Astrocyte of the spinal cord (primary cell): ENCODE measurements around the gene CDC42.

ENCODE experiments used
- DNase-seq: peaks from one replicate; pipeline ENCODE4 v3.0.0; 2011; ENCODE audit warnings: low read depth, low spot score
- H3K4me3 ChIP-seq: 2 replicates; pipeline ENCODE4 v1.5.1; 2011; ENCODE audit warnings: low read depth, mild to moderate bottlenecking, low read length, moderate library complexity
- in situ Hi-C: cut with HindIII; loops from 2 replicates; pipeline ENCODE4 v1.10.0; 2017; ENCODE audit warnings: low sequenced_read_pairs
- TF ChIP-seq, protein P1 (sequence below): IDR thresholded peaks from 2 replicates; pipeline ENCODE4 v1.5.1; 2012; ENCODE audit warnings: low read depth, mild to moderate bottlenecking, low read length, inconsistent platforms

Gene CDC42

GRCh38 chr1:22093513-22093912 is 41.0 kb downstream of the CDC42 start:
- TF ChIP-seq, protein P1, sequence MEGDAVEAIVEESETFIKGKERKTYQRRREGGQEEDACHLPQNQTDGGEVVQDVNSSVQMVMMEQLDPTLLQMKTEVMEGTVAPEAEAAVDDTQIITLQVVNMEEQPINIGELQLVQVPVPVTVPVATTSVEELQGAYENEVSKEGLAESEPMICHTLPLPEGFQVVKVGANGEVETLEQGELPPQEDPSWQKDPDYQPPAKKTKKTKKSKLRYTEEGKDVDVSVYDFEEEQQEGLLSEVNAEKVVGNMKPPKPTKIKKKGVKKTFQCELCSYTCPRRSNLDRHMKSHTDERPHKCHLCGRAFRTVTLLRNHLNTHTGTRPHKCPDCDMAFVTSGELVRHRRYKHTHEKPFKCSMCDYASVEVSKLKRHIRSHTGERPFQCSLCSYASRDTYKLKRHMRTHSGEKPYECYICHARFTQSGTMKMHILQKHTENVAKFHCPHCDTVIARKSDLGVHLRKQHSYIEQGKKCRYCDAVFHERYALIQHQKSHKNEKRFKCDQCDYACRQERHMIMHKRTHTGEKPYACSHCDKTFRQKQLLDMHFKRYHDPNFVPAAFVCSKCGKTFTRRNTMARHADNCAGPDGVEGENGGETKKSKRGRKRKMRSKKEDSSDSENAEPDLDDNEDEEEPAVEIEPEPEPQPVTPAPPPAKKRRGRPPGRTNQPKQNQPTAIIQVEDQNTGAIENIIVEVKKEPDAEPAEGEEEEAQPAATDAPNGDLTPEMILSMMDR, result no peak
- in situ Hi-C loops, result no loop called here
- DNase-seq, result no peak
- H3K4me3 ChIP-seq, result no peak overlapping the region

DNA sequence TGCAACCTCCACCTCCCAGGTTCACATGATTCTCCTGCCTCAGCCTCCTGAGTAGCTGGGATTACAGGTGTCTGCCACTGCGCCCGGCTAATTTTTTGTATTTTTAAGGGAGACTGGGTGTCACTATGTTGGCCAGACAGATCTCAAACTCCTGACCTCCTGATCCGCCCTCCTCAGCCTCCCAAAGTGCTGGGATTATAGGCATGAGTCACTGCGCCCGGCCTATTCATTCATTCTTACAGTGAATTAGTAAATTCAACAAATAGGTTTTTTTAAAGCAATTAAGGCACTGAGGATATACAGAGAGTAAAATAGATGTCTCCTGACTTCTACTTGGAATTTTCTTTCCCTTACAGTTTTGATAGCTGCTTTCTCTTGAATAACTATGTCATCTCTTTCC is 43.5 kb downstream of the CDC42 start:
- TF ChIP-seq, protein P1, result no peak
- no peak overlapping the region for H3K4me3 ChIP-seq
- in situ Hi-C loops, result no loop called here
- no peak for DNase-seq

GRCh38 chr1:22096463-22096862 is 44.0 kb downstream of the CDC42 start:
- no peak overlapping the region for H3K4me3 ChIP-seq
- TF ChIP-seq, protein P1, result no peak
- DNase-seq, result no peak
- in situ Hi-C loops, result no loop called here

DNA sequence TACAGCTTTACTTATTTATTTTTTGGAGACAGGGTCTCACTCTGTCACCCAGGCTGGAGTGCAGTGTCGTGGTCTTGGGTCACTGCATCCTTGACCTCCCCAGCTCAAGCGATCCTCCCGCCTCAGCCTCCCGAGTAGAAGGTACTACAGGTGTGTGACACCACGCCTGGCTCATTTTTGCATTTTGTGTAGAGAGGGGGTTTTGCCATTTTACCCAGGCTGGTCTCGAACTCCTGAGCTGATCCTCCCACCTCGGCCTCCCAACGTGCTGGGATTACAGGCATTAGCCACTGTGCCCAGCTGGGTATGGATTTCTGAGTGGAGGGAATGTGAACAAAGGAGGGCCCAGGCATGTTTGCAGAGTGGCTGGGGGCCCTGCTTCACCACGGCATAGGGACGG is 46.2 kb downstream of the CDC42 start:
- DNase-seq, result no peak
- in situ Hi-C loops, result no loop called here
- H3K4me3 ChIP-seq, result no peak overlapping the region
- TF ChIP-seq, protein P1, result no peak

DNA sequence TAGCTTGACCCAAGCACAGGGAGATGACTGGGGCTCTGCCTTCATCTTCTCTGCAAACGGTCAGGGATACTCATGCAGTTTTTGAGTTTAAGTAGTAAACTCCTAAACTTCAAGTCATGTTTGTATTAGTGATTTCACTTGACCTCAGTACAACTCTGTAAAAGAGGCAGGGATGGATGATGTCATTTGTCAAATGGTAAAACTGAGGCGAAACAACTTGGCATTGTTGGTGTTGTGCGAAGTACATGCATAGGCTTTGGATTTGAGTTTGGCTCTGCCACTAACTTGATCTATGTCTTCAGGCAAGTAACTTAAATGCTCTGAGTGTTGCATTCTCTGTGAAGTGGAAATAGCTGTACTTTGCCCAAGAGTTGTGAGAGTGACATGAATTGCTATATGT is 47.7 kb downstream of the CDC42 start:
- TF ChIP-seq, protein P1, result no peak
- in situ Hi-C loops, result no loop called here
- DNase-seq, result no peak
- no peak overlapping the region for H3K4me3 ChIP-seq

GRCh38 chr1:22101199-22101598 is 48.7 kb downstream of the CDC42 start:
- H3K4me3 ChIP-seq, result no peak overlapping the region
- in situ Hi-C loops, result no loop called here
- TF ChIP-seq, protein P1, result no peak
- no peak for DNase-seq

DNA sequence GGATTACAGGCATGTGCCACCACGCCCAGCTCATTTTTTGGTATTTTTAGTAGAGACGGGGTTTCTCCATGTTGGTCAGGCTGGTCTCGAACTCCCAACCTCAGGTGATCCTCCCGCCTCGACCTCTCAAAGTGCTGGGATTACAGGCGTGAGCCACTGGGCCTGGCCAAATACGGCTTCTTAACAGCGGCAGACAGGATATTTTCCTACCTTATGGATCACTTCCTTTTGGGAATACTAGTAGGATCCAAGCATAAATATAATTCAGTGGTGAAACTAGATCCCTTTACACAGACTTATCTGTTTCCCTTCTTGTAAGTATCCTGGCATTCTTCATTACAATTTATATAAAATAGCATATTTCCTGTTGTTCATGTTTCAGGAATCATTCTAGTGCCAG is 49.5 kb downstream of the CDC42 start:
- in situ Hi-C loops, result no loop called here
- no peak overlapping the region for H3K4me3 ChIP-seq
- DNase-seq, result no peak
- TF ChIP-seq, protein P1, result no peak
